ENCODE data around the gene SCGB1D2.

The SCGB1D2 gene

GRCh38 chr11:62260261-62260953, 18.4 kb downstream of the SCGB1D2 start:
- peak; percentile 91 for DNase-seq

DNA sequence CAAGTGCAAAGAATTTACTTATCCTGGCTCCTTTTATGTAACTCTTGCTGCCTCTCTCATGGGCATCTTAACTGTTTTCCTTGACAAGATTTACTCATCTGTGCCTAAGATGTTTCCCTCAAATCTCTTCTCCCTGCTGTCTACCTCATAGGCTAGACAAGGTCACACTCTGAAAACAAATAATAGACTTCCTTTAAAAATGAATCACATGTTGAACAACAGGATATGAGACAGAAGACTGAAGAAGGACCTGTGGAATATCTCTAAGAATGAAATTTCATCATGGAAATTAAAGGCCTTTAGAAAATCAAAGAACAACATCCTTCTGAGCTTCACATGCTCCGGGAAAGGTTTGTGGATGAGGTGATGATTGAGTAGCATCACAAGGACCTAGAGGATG, 22.0 kb downstream of the SCGB1D2 start:
- no peak for DNase-seq

- no peak for DNase-seq
Measured at GRCh38 chr11:62266558-62266957, 24.5 kb downstream of the SCGB1D2 start.

GRCh38 chr11:62267050-62267449, 25.0 kb downstream of the SCGB1D2 start:
- DNase-seq = no peak

DNA sequence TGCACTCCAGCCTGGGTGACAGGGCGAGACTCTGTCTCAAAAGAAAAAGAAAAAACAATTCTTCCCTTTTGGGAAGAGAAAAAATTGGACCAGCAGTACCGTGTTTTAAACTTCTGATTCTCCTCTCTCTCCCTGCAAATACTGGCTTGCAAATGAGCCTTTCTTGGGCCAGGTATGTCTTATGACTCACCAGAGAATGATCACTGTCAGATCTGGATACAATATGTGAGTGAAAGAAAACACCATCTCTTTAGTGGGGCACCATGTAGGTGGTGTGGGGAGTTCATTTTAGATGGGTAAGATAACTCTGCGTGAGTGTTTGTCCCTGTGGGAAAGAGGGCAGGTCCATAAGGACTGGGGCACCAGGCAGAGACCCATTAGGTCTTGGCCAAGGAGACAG, 25.5 kb downstream of the SCGB1D2 start:
- no peak for DNase-seq

GRCh38 chr11:62269654-62270278, 27.7 kb downstream of the SCGB1D2 start, which contains the start of gene SCGB2A2:
SCGB2A2 (plus strand) TSS chr11:62270158; CDS start chr11:62270217, 59 bp downstream.
- peak; percentile 73 for DNase-seq

GRCh38 chr11:62273284-62273683, 31.2 kb downstream of the SCGB1D2 start:
- peak; percentile 14 for DNase-seq

- peak; percentile 58 for DNase-seq
Measured at GRCh38 chr11:62273789-62274275, 31.8 kb downstream of the SCGB1D2 start.

DNA sequence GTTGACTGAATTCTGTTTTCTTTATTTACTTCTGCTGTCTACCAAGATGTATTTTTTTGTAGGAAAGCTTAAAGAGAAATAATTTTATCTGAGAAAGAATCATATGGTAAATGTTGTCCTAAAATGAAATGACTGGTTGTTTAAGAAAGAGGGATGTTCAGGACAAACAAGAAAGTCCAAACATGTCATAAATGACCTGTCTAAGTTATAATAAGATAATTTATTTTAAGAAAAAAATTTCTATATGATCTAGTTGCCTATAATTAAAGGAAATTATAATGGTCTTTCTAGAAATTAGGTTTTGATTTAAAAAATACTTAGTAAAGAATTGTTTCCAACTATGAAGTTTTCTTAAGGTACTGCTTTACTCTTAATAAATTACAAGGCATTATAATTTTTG, 38.4 kb downstream of the SCGB1D2 start:
- no peak for DNase-seq
